Endothelial cell of umbilical vein (primary cell): ENCODE data around the gene IGSF3. TPM values are rescaled to one million over a fixed set of nuclear protein-coding genes. Genes with fewer than 3 reads are reported as not detected.

Experiments
- BruUV-seq: library from RNA; stranded (reverse); fragments of 400-500 nt; replicated peaks from 2 replicates; lab custom pipeline; 2021; lab: Mats Ljungman, UMichigan
- CTCF ChIA-PET: fragments of 300-600, 350-600 bp; sonication (Branson Sonifier 250); formaldehyde crosslinking; loops from one replicate; lab custom pipeline; 2021; ENCODE audit warnings: antibody characterized with exemption, inconsistent platforms; lab: Charles Lee
- POLR2A ChIA-PET: fragments of 300-600, 350-600 bp; sonication (Branson Sonifier 250); formaldehyde crosslinking; loops from one replicate; lab custom pipeline; 2021; ENCODE audit warnings: antibody characterized with exemption, inconsistent platforms; lab: Charles Lee
- DNase-seq: peaks from one replicate; pipeline ENCODE4 v3.0.0-alpha.2; 2011; ENCODE audit warnings: low read depth, low spot score
- FAIRE-seq: peaks from 2 replicates; lab custom pipeline; 2011; peaks lifted over from hg19 to GRCh38; lab: Jason Lieb, UNC
- H2AFZ ChIP-seq: 2 replicates; pipeline ENCODE4 v1.6.0; 2012; ENCODE audit warnings: low read depth, low read length, control low read depth, inconsistent platforms
- H3K27ac ChIP-seq: 2 replicates; pipeline ENCODE4 v1.5.1; 2011; ENCODE audit warnings: low read depth, mild to moderate bottlenecking, control low read depth, low read length, moderate library complexity; ENCODE audit not compliant: insufficient read depth
- H3K27me3 ChIP-seq, 2 experiments: 2 replicates each; pipeline versions ENCODE4 v1.6.0 to v1.6.1; 2011; ENCODE audit warnings: low read length in 2 of 2, mixed read lengths in 1 of 2; ENCODE audit not compliant: control insufficient read depth in 2 of 2, insufficient read depth in 2 of 2
- H3K36me3 ChIP-seq, 2 experiments: 2 replicates in 1 of 2; 3 replicates in 1 of 2; pipeline ENCODE4 v1.5.1; 2011; ENCODE audit warnings: low read length in 2 of 2, mild to moderate bottlenecking in 1 of 2, moderate library complexity in 1 of 2; ENCODE audit not compliant: control insufficient read depth in 2 of 2, insufficient read depth in 2 of 2; ENCODE audit errors: extremely low read depth in 1 of 2
- H3K4me1 ChIP-seq: 3 replicates; pipeline ENCODE4 v1.5.1; 2011; ENCODE audit warnings: mild to moderate bottlenecking, low read length; ENCODE audit not compliant: control insufficient read depth, insufficient read depth; ENCODE audit errors: extremely low read depth
- H3K4me2 ChIP-seq: 2 replicates; pipeline ENCODE4 v1.6.1; 2011; ENCODE audit warnings: low read length, control low read depth, mixed read lengths; ENCODE audit not compliant: insufficient read depth
- H3K4me3 ChIP-seq, 3 experiments: fragments of 200-600 bp in 1 of 3; sonication (generic), shearing (Covaris generic) in 1 of 3; replicated peaks in 1 of 3; 2 replicates each; pipeline ENCODE4 v1.5.1; 2011 to 2016; ENCODE audit warnings: control low read depth in 3 of 3, low read length in 3 of 3, mild to moderate bottlenecking in 2 of 3, inconsistent platforms in 1 of 3, low read depth in 1 of 3, moderate library complexity in 1 of 3; ENCODE audit not compliant: insufficient read depth in 1 of 3
- H3K79me2 ChIP-seq: 2 replicates; pipeline ENCODE4 v1.6.0; 2012; ENCODE audit warnings: low read length, inconsistent platforms; ENCODE audit not compliant: control insufficient read depth, insufficient read depth
- H3K9ac ChIP-seq: replicated peaks from 2 replicates; pipeline ENCODE3; 2011; ENCODE audit warnings: low read length, control low read depth; ENCODE audit not compliant: insufficient read depth; ENCODE audit errors: extremely low read depth
- H3K9me1 ChIP-seq: replicated peaks from 3 replicates; pipeline ENCODE4 v1.6.0; 2011; ENCODE audit warnings: mild to moderate bottlenecking, low read length; ENCODE audit not compliant: control insufficient read depth, insufficient read depth; ENCODE audit errors: extremely low read depth
- H3K9me3 ChIP-seq: replicated peaks from 2 replicates; pipeline ENCODE4 v1.5.1; 2012; ENCODE audit warnings: low read length, inconsistent platforms; ENCODE audit not compliant: control insufficient read depth, insufficient read depth
- H4K20me1 ChIP-seq: replicated peaks from 2 replicates; pipeline ENCODE3; 2011; ENCODE audit warnings: mild to moderate bottlenecking, low read length; ENCODE audit not compliant: control insufficient read depth, insufficient read depth; ENCODE audit errors: extremely low read depth
- EZH2 ChIP-seq: IDR thresholded peaks from 2 replicates; pipeline ENCODE4 v1.6.1; 2012; ENCODE audit warnings: borderline replicate concordance, low read depth, mild to moderate bottlenecking, moderate library complexity, low read length, inconsistent platforms; ENCODE audit not compliant: severe bottlenecking
- FOS ChIP-seq: IDR thresholded peaks from 2 replicates; pipeline ENCODE4 v1.6.1; 2011; ENCODE audit warnings: mild to moderate bottlenecking, low read length, moderate library complexity, borderline replicate concordance; ENCODE audit not compliant: insufficient read depth
- GATA2 ChIP-seq: IDR thresholded peaks from 2 replicates; pipeline ENCODE4 v1.7.0; 2011; ENCODE audit warnings: low read depth, mild to moderate bottlenecking, moderate library complexity, mixed read lengths, low read length; ENCODE audit not compliant: insufficient read length, insufficient read depth
- JUN ChIP-seq: IDR thresholded peaks from 2 replicates; pipeline ENCODE4 v1.6.1; 2011; ENCODE audit warnings: borderline replicate concordance, low read depth; ENCODE audit not compliant: insufficient read length, insufficient read depth
- MYC ChIP-seq: IDR thresholded peaks from one replicate; pipeline ENCODE4 v1.6.1; 2011; ENCODE audit warnings: mild to moderate bottlenecking, low read depth, low read length
- POLR2A ChIP-seq: IDR thresholded peaks from 2 replicates; pipeline ENCODE4 v1.6.1; 2012; ENCODE audit warnings: low read depth, mild to moderate bottlenecking, control low read depth, low read length
- POLR2AphosphoS5 ChIP-seq: IDR thresholded peaks from 2 replicates; pipeline ENCODE4 v1.6.1; 2012; ENCODE audit warnings: low read depth, mild to moderate bottlenecking, control low read depth, low read length, moderate library complexity; ENCODE audit not compliant: insufficient read depth
- dilution Hi-C: fragments of 300-500 bp; cut with MboI; formaldehyde crosslinking; loops from one replicate; pipeline ENCODE4 v1.15.0; 2019; ENCODE audit warnings: low sequenced_read_pairs; ENCODE audit not compliant: extremely low pct_ligation_motif_present
- intact Hi-C: fragments of 100-400 bp; cut with micrococcal nuclease; formaldehyde crosslinking; loops from one replicate; pipeline ENCODE4 v1.10.0; 2022
- polyA plus RNA-seq, 4 experiments: library from polyadenylated mRNA; depleted of rRNA in 3 of 4; stranded (reverse) in 3 of 4; unstranded in 1 of 4; fragments of >200 nt; gene quantifications; 2 replicates each; pipeline versions ENCODE4 v1.2.1 to v1.2.3, GENCODE V29; 2011 to 2012; ENCODE audit warnings: missing spikeins in 1 of 4
- total RNA-seq: library from RNA; stranded (reverse); gene quantifications from 2 replicates; pipeline ENCODE4 v1.2.3, GENCODE V29; 2021
- TF ChIP-seq, protein P1 (sequence below): IDR thresholded peaks from 2 replicates; pipeline ENCODE4 v1.6.1; 2011; ENCODE audit not compliant: insufficient read depth, insufficient read length
- TF ChIP-seq, protein P2 (sequence below), 2 donors: IDR thresholded peaks; 1 replicate in 1 of 2; 2 replicates in 1 of 2; pipeline ENCODE4 v1.5.1; 2011; ENCODE audit warnings: low read length in 2 of 2, mild to moderate bottlenecking in 2 of 2, moderate library complexity in 2 of 2, control low read depth in 1 of 2, inconsistent platforms in 1 of 2, low read depth in 1 of 2; ENCODE audit not compliant: insufficient read depth in 1 of 2; ENCODE audit errors: extremely low read depth in 1 of 2

The IGSF3 gene
- total and polyA plus RNA-seq, 2 donors (not counting 3 experiments of a cell fraction or from before 2014, with no cell fraction given), result 0.63 to 2.2 TPM

DNA sequence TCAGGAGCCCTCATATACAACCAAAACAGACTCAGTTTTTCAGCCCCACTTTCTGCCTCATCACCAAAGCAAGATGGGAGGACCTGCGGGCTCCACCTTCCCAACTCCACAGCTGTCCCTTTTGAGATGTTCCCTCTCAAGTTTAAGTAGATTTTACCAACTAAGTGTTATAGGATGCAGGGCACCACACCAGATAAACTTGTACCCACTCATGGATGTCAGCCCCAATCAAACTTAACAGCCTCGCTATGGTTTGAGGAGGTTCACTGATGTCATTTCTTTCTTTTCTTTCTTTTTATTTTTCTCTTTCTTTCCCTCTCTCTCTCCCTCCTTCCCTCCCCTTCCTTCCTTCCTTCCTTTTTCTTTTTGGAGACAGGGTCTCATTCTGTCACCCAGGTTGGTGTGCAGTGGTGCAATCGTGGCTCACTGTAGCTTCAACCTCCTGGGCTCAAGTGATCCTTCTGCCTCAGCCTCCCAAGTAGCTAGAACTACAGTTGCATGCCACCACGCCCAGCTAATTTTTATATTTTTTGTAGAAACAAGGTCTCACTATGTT lies 110.1 kb downstream of the IGSF3 start:
- Histone ChIP-seq H3K9me3 (no peaks in the 10 kb centered on the region), H3K9me1 (no peaks in the 10 kb centered on the region), H3K36me3 (no peaks in the 10 kb centered on the region), H3K79me2 (peaks cover 8% of the 10 kb centered on the region), H3K4me3 (no peak overlapping the region), H3K4me2 (no peak overlapping the region), H4K20me1 (no peaks in the 10 kb centered on the region), H3K9ac (no peak overlapping the region), H3K27ac (no peak overlapping the region), H3K4me1 (peaks cover 2% of the 10 kb centered on the region), H2AFZ (no peak overlapping the region), H3K27me3 (no peaks in the 10 kb centered on the region)
- POLR2A ChIA-PET, result no interaction called here
- DNase-seq (no peak), FAIRE-seq (no peak)
- BruUV-seq, result no TSS peak
- TF ChIP-seq, protein P1, sequence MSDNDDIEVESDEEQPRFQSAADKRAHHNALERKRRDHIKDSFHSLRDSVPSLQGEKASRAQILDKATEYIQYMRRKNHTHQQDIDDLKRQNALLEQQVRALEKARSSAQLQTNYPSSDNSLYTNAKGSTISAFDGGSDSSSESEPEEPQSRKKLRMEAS, result no peak
- no peak for TF ChIP-seq FOS
- TF ChIP-seq, protein P2, sequence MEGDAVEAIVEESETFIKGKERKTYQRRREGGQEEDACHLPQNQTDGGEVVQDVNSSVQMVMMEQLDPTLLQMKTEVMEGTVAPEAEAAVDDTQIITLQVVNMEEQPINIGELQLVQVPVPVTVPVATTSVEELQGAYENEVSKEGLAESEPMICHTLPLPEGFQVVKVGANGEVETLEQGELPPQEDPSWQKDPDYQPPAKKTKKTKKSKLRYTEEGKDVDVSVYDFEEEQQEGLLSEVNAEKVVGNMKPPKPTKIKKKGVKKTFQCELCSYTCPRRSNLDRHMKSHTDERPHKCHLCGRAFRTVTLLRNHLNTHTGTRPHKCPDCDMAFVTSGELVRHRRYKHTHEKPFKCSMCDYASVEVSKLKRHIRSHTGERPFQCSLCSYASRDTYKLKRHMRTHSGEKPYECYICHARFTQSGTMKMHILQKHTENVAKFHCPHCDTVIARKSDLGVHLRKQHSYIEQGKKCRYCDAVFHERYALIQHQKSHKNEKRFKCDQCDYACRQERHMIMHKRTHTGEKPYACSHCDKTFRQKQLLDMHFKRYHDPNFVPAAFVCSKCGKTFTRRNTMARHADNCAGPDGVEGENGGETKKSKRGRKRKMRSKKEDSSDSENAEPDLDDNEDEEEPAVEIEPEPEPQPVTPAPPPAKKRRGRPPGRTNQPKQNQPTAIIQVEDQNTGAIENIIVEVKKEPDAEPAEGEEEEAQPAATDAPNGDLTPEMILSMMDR (IDR thresholded peaks at IDR 0.05; ENCODE audit: extremely low read depth in 1 of 2, insufficient read depth in 1 of 2, low read depth in 1 of 2, low read length in 2 of 2), result no peak
- no peak for TF ChIP-seq MYC
- no peak for TF ChIP-seq POLR2AphosphoS5
- TF ChIP-seq GATA2, result no peak
- TF ChIP-seq POLR2A, result no peak
- TF ChIP-seq EZH2, result no peak
- TF ChIP-seq JUN, result no peak
- intact Hi-C loops, result no loop called here
- CTCF ChIA-PET, result interaction anchor here (1.8 to 2.0 kb wide), 2 partner anchors 11 to 17 kb away, joined by 7 to 10 read pairs; no protein-coding TSS in a partner anchor
- dilution Hi-C loops, result no loop called here
